ENCODE results near the gene DAB2.

Gene DAB2

GRCh38 chr5:39447968-39448367, 23.2 kb upstream of the DAB2 start:
- DNase-seq (ENCODE audit: low spot score) = no peak

GRCh38 chr5:39447059-39447458, 22.3 kb upstream of the DAB2 start:
- DNase-seq (ENCODE audit: low spot score) = no peak

GRCh38 chr5:39446231-39446630, 21.5 kb upstream of the DAB2 start:
- DNase-seq (ENCODE audit: low spot score) = no peak

GRCh38 chr5:39443911-39444310, 19.1 kb upstream of the DAB2 start:
- DNase-seq (ENCODE audit: low spot score) = no peak

- no peak for DNase-seq (ENCODE audit: low spot score)
Observed at GRCh38 chr5:39442991-39443390, 18.2 kb upstream of the DAB2 start.

- no peak for DNase-seq (ENCODE audit: low spot score)
Observed at GRCh38 chr5:39441838-39442237, 17.1 kb upstream of the DAB2 start.

- DNase-seq (ENCODE audit: low spot score) = no peak
Observed at GRCh38 chr5:39440958-39441624, 16.3 kb upstream of the DAB2 start.

- no peak for DNase-seq (ENCODE audit: low spot score)
Observed at GRCh38 chr5:39440192-39440957, 15.6 kb upstream of the DAB2 start.

GRCh38 chr5:39439582-39440162, 14.9 kb upstream of the DAB2 start:
- no peak for DNase-seq (ENCODE audit: low spot score)

- DNase-seq (ENCODE audit: low spot score) = peak; percentile 9
Observed at GRCh38 chr5:39437467-39437866, 12.7 kb upstream of the DAB2 start.

- no peak for DNase-seq (ENCODE audit: low spot score)
Observed at GRCh38 chr5:39433848-39434247, 9.1 kb upstream of the DAB2 start.

GRCh38 chr5:39432696-39433530, 8.1 kb upstream of the DAB2 start:
- DNase-seq (ENCODE audit: low spot score) = no peak

- no peak for DNase-seq (ENCODE audit: low spot score)
Observed at GRCh38 chr5:39430461-39430860, 5.7 kb upstream of the DAB2 start.

- DNase-seq (ENCODE audit: low spot score) = no peak
Observed at GRCh38 chr5:39428640-39429039, 3.9 kb upstream of the DAB2 start.

GRCh38 chr5:39427633-39428032, 2.9 kb upstream of the DAB2 start:
- DNase-seq (ENCODE audit: low spot score) = no peak

GRCh38 chr5:39427229-39427628, 2.4 kb upstream of the DAB2 start:
- DNase-seq (ENCODE audit: low spot score) = no peak

GRCh38 chr5:39426746-39427105, 1.9 kb upstream of the DAB2 start:
- DNase-seq (ENCODE audit: low spot score) = no peak

- no peak for DNase-seq (ENCODE audit: low spot score)
Observed at GRCh38 chr5:39426051-39426745, 1.4 kb upstream of the DAB2 start.

GRCh38 chr5:39423331-39423751, 1.4 kb downstream of the DAB2 start:
- no peak for DNase-seq (ENCODE audit: low spot score)

- no peak for DNase-seq (ENCODE audit: low spot score)
Observed at GRCh38 chr5:39422728-39423285, 2.0 kb downstream of the DAB2 start.

- no peak for DNase-seq (ENCODE audit: low spot score)
Observed at GRCh38 chr5:39422036-39422606, 2.7 kb downstream of the DAB2 start.

Data from LoVo (cell line).